K562 (cell line): ENCODE measurements around the gene FHL1. TPM values are rescaled to one million over a fixed set of nuclear protein-coding genes. Genes with fewer than 3 reads are reported as not detected.
A peak's percentile ranks its signal among the peaks of the same experiment; 100 is the strongest.

Experiments
- ATAC-seq: fragments of 200-7000 bp; cut with Tn5 transposase; 3 replicates; pipeline ENCODE4 v1.9.1; 2020; ENCODE audit warnings: moderate library complexity
- BruUV-seq: library from RNA; stranded (reverse); fragments of 400-500 nt; replicated peaks from 2 replicates; lab custom pipeline; 2021; lab: Mats Ljungman, UMichigan
- CTCF ChIA-PET: fragments of 300-600 bp; formaldehyde crosslinking; extraction: SDS; loops from one replicate; lab custom pipeline; 2021; ENCODE audit warnings: low intra/inter-chr PET ratio; lab: Yijun Ruan, JAX
- POLR2A ChIA-PET: fragments of 300-600, 350-650 bp; sonication (Branson Sonifier 250); formaldehyde crosslinking; extraction: SDS; loops from one replicate; lab custom pipeline; 2021; ENCODE audit warnings: antibody characterized with exemption, inconsistent platforms; lab: Yijun Ruan, JAX
- DNase-seq, 4 experiments: peaks; one replicate each; pipeline versions ENCODE4 v3.0.0 to v3.0.0-alpha.2; 2011 to 2018; ENCODE audit warnings: low spot score in 3 of 4, mixed read lengths in 3 of 4; ENCODE audit errors: extremely low read depth in 1 of 4
- FAIRE-seq: peaks from 2 replicates; lab custom pipeline; 2011; peaks lifted over from hg19 to GRCh38; lab: Jason Lieb, UNC
- H2AFZ ChIP-seq: 2 replicates; pipeline ENCODE4 v1.6.0; 2011; ENCODE audit warnings: low read depth, low read length, control low read depth, inconsistent platforms
- H3K27ac ChIP-seq: fragments of 200-600 bp; 3 replicates; pipeline ENCODE4 v1.8.0; 2011; ENCODE audit warnings: low read depth, mild to moderate bottlenecking, control low read depth, inconsistent platforms, low read length, moderate library complexity, mixed read lengths; ENCODE audit errors: extremely low read depth
- H3K27me3 ChIP-seq, 2 experiments: fragments of 300-600 bp in 1 of 2; 2 replicates in 1 of 2; 3 replicates in 1 of 2; pipeline versions ENCODE4 v1.6.0 to v1.8.0; 2011; ENCODE audit warnings: inconsistent platforms in 2 of 2, low read length in 2 of 2, mild to moderate bottlenecking in 1 of 2, mixed read lengths in 1 of 2, moderate library complexity in 1 of 2; ENCODE audit not compliant: control insufficient read depth in 2 of 2, insufficient read depth in 2 of 2
- H3K36me3 ChIP-seq: fragments of 300-600 bp; 3 replicates; pipeline ENCODE4 v1.8.0; 2011; ENCODE audit warnings: mild to moderate bottlenecking, low read length, inconsistent platforms; ENCODE audit not compliant: control insufficient read depth, insufficient read depth
- H3K4me1 ChIP-seq, 2 experiments: fragments of 200-600 bp in 1 of 2; replicated peaks in 1 of 2; 2 replicates in 1 of 2; 3 replicates in 1 of 2; pipeline versions ENCODE4 v1.5.1 to v1.8.0; 2011; ENCODE audit warnings: inconsistent platforms in 2 of 2, low read length in 2 of 2, mild to moderate bottlenecking in 1 of 2, mixed read lengths in 1 of 2, moderate library complexity in 1 of 2; ENCODE audit not compliant: control insufficient read depth in 2 of 2, insufficient read depth in 2 of 2
- H3K4me2 ChIP-seq: 2 replicates; pipeline ENCODE4 v1.6.1; 2011; ENCODE audit warnings: low read length, control low read depth, inconsistent platforms, mixed read lengths; ENCODE audit not compliant: insufficient read depth
- H3K4me3 ChIP-seq: fragments of 200-600 bp; sonication (generic), shearing (Covaris generic); 2 replicates; pipeline ENCODE4 v1.5.1; 2016; ENCODE audit warnings: control low read depth, inconsistent platforms
- H3K79me2 ChIP-seq: fragments of 200-600 bp; 3 replicates; pipeline ENCODE4 v1.8.0; 2011; ENCODE audit warnings: low read length, inconsistent platforms; ENCODE audit not compliant: control insufficient read depth, insufficient read depth
- H3K9ac ChIP-seq, 2 experiments: 2 replicates each; pipeline versions ENCODE4 v1.6.0 to v1.6.1; 2011; ENCODE audit warnings: low read depth in 2 of 2, low read length in 2 of 2, control low read depth in 1 of 2, inconsistent platforms in 1 of 2, mild to moderate bottlenecking in 1 of 2, mixed read lengths in 1 of 2; ENCODE audit not compliant: insufficient read depth in 1 of 2
- H3K9me1 ChIP-seq: one replicate; pipeline ENCODE4 v1.6.0; 2011; ENCODE audit warnings: inconsistent platforms, mild to moderate bottlenecking, low read length, moderate library complexity; ENCODE audit not compliant: control insufficient read depth, insufficient read depth
- H3K9me3 ChIP-seq: replicated peaks from 2 replicates; pipeline ENCODE4 v1.5.1; 2011; ENCODE audit warnings: low read depth, low read length, inconsistent platforms; ENCODE audit not compliant: control insufficient read depth, insufficient read depth
- H4K20me1 ChIP-seq: replicated peaks from 2 replicates; pipeline ENCODE4 v1.6.1; 2011; ENCODE audit warnings: low read length, inconsistent platforms, mixed read lengths; ENCODE audit not compliant: control insufficient read depth, insufficient read depth
- CEBPB ChIP-seq: fragments of 450-650 bp; IDR thresholded peaks from 2 replicates; pipeline ENCODE4 v1.6.1; 2016; ENCODE audit warnings: missing genetic modification characterization, missing compliant biosample characterization
- CEBPG ChIP-seq, 3 experiments: fragments of 200-800 bp in 1 of 3; sonication (Bioruptor generic) in 1 of 3; sonication (generic) in 1 of 3; formaldehyde crosslinking in 1 of 3; IDR thresholded peaks in 2 of 3; conservative IDR thresholded peaks in 1 of 3; 2 replicates each; pipeline versions ENCODE4 v1.6.1 to v1.8.0; 2016 to 2022; ENCODE audit warnings: missing compliant biosample characterization in 2 of 3, missing genetic modification characterization in 2 of 3, mild to moderate bottlenecking in 1 of 3, missing genetic modification reagents in 1 of 3
- CEBPZ ChIP-seq: fragments of 150-350 bp; IDR thresholded peaks from 2 replicates; pipeline ENCODE4 v1.6.1; 2014; ENCODE audit warnings: low read depth, mild to moderate bottlenecking, low read length, borderline replicate concordance
- EP400 ChIP-seq: fragments of 450-650 bp; IDR thresholded peaks from 2 replicates; pipeline ENCODE4 v1.6.1; 2017; ENCODE audit warnings: antibody characterized with exemption, mild to moderate bottlenecking, moderate library complexity
- L3MBTL2 ChIP-seq: fragments of 450-650 bp; IDR thresholded peaks from 2 replicates; pipeline ENCODE4 v1.6.1; 2016; ENCODE audit warnings: mild to moderate bottlenecking, moderate library complexity
- MNT ChIP-seq, 2 experiments: fragments of 450-650 bp; conservative IDR thresholded peaks; 2 replicates each; pipeline ENCODE4 v1.6.1; 2017; ENCODE audit warnings: mild to moderate bottlenecking in 2 of 2, moderate library complexity in 2 of 2
- NR4A1 ChIP-seq, 2 experiments: fragments of 250-450 bp in 1 of 2; fragments of 450-650 bp in 1 of 2; sonication (Bioruptor Pico) in 1 of 2; IDR thresholded peaks; 2 replicates each; pipeline versions ENCODE4 v1.4.0 to v1.6.1; 2016 to 2020; ENCODE audit warnings: mild to moderate bottlenecking in 2 of 2, missing compliant biosample characterization in 1 of 2, missing genetic modification characterization in 1 of 2, moderate library complexity in 1 of 2
- PHF8 ChIP-seq: fragments of 200-600 bp; sonication (generic); IDR thresholded peaks from 2 replicates; pipeline ENCODE4 v1.6.1; 2012; ENCODE audit warnings: mixed run types, mild to moderate bottlenecking, inconsistent platforms, low read length, moderate library complexity, borderline replicate concordance
- POLR2A ChIP-seq: fragments of 450-650 bp; conservative IDR thresholded peaks from 2 replicates; pipeline ENCODE4 v1.6.1; 2016
- POLR2B ChIP-seq: fragments of 450-650 bp; IDR thresholded peaks from 2 replicates; pipeline ENCODE4 v1.6.1; 2018; ENCODE audit warnings: low read depth; ENCODE audit not compliant: partially characterized antibody
- RBBP5 ChIP-seq: fragments of 200-600 bp; sonication (generic); IDR thresholded peaks from 2 replicates; pipeline ENCODE4 v1.6.1; 2012; ENCODE audit warnings: borderline replicate concordance, mild to moderate bottlenecking, low read length, control low read depth, inconsistent platforms; ENCODE audit not compliant: insufficient read depth, poor library complexity, severe bottlenecking
- TAF1 ChIP-seq: IDR thresholded peaks from 2 replicates; pipeline ENCODE4 v1.6.1; 2011; ENCODE audit warnings: mild to moderate bottlenecking, low read length, moderate library complexity; ENCODE audit not compliant: insufficient read depth, control insufficient read depth, severe bottlenecking; ENCODE audit errors: extremely low read depth
- TEAD1 ChIP-seq, 2 experiments: fragments of 450-650 bp in 1 of 2; sonication (generic) in 1 of 2; formaldehyde crosslinking; IDR thresholded peaks; 2 replicates each; pipeline versions ENCODE4 v1.4.0 to v1.8.0; 2020 to 2022; ENCODE audit warnings: mild to moderate bottlenecking in 2 of 2, missing genetic modification reagents in 1 of 2
- ZNF24 ChIP-seq: fragments of 450-650 bp; IDR thresholded peaks from 2 replicates; pipeline ENCODE4 v1.6.1; 2016
- WGBS: fragments of 100-300 bp; shearing (Covaris generic); methylation state at CpG from one replicate; pipeline ENCODE4 v1.1.6; 2016; ENCODE audit warnings: low coverage, mixed read lengths; ENCODE audit not compliant: insufficient coverage; ENCODE audit errors: missing lambda C conversion rate; 5-methylcytosine and 5-hydroxymethylcytosine counted together
- in situ Hi-C: fragments of 300-500 bp; cut with MboI; formaldehyde crosslinking; loops from 4 replicates; pipeline ENCODE4 v1.15.0; 2018; ENCODE audit warnings: inconsistent platforms, mixed read lengths
- intact Hi-C: fragments of 100-400 bp; cut with micrococcal nuclease; formaldehyde crosslinking; loops from 2 replicates; pipeline ENCODE4 v1.14.2; 2022
- polyA plus RNA-seq, 8 experiments: library from polyadenylated mRNA; depleted of rRNA in 4 of 8; stranded (reverse) in 5 of 8; unstranded in 3 of 8; fragments of >200 nt; fragmentation: Nextera tagmentation in 2 of 8; fragmentation: Illumina TruSeq in 1 of 8; extraction: Ambion mirVana in 2 of 8; extraction: Trizol in 1 of 8; gene quantifications; 2 replicates each; pipeline versions ENCODE4 v1.2.1 to v1.2.3, GENCODE V29; 2011 to 2014; ENCODE audit warnings: inconsistent platforms in 1 of 8, missing spikeins in 1 of 8
- total RNA-seq, 7 experiments: library from RNA; depleted of rRNA in 6 of 7; stranded (reverse); fragments of >200 nt in 6 of 7; fragmentation: Illumina TruSeq in 2 of 7; extraction: Trizol in 2 of 7; gene quantifications; 2 replicates each; pipeline versions ENCODE4 v1.2.1 to v1.2.3, GENCODE V29; 2011 to 2021; ENCODE audit warnings: low replicate concordance in 1 of 7

The FHL1 gene
- total and polyA plus RNA-seq, 9 of the 15 experiments (the other 6 are each of a cell fraction or from before 2014, with no cell fraction given): 0.03 to 3.0 (median 0.13) TPM; not detected in 1

- in situ Hi-C loops (no loop called here), intact Hi-C loops (no loop called here)
- ChIA-PET CTCF (no interaction called here), POLR2A (interaction anchor here (0.7 kb wide), 1 partner anchor 25 kb away, joined by 3 read pairs; no protein-coding TSS in a partner anchor)
- Histone ChIP-seq H3K9me3 (no peaks in the 10 kb centered on the region), H4K20me1 (no peaks in the 10 kb centered on the region), H3K27me3 (0 out of 5 replicates have a peak, but pooled peaks cover 0 to 3% of the 10 kb centered on the region in 2 experiments), H3K4me2 (peak within 1 kb of the TSS; percentile 90), H3K36me3 (no peaks in the 10 kb centered on the region), H2AFZ (peak within 1 kb of the TSS; percentile 94), H3K9me1 (no peaks in the 10 kb centered on the region), H3K9ac (peak within 1 kb of the TSS; percentile 57 to 92), H3K4me1 (peaks cover 0 to 7% of the 10 kb centered on the region in 2 experiments; a peak in 3 of 5 replicates), H3K4me3 (peak within 1 kb of the TSS; percentile 77), H3K79me2 (peaks cover 8% of the 10 kb centered on the region), H3K27ac (peak within 1 kb of the TSS; percentile 60; the same call in 1 of the 3 replicates)
- WGBS: 0% methylated on average over 14 of the region's 73 CpGs
- BruUV-seq: no TSS peak
- peak; percentile 75 to 88 (median 84) for DNase-seq
- FAIRE-seq: peak; percentile 32
- peak; percentile 98 for ATAC-seq
- TF ChIP-seq CEBPB (tag) (peak; percentile 92), PHF8 (peak; percentile 64; the same call in 1 of the 2 replicates), POLR2A (peak; percentile 69), RBBP5 (peak; percentile 31), TEAD1 (CRISPR knock-in tag; IDR thresholded peaks at IDR 0.05) (0 out of 4 replicates have a peak, but pooled peaks of 1 of the 2 experiments have one; percentile 20), EP400 (peak; percentile 62; the same call in 1 of the 2 replicates), CEBPG (CRISPR knock-in tag; IDR thresholded peaks at IDR 0.05) (peak; percentile 71), CEBPG (tag; conservative IDR thresholded peaks at IDR 0.05 in 1 of 2, IDR thresholded peaks at IDR 0.05 in 1 of 2) (peak; percentile 67 to 84), POLR2B (peak; percentile 49), L3MBTL2 (peak; percentile 62; the same call in 1 of the 2 replicates), MNT (conservative IDR thresholded peaks at IDR 0.05) (peak in 1 of 2 experiments; percentile 43; a peak in 2 of 4 replicates), NR4A1 (CRISPR knock-in tag; IDR thresholded peaks at IDR 0.05) (no peak), NR4A1 (tag; IDR thresholded peaks at IDR 0.05) (no peak), CEBPZ (no peak), TAF1 (peak; percentile 53), ZNF24 (peak; percentile 96)
These were observed 104.0 kb downstream of the FHL1 start, which contains the start of gene MAP7D3 for GRCh38 chrX:136251041-136251991. Gene MAP7D3 (minus strand): TSS chrX:136251400. CDS start chrX:136251358, 42 bp downstream.
